Activated naive CD8-positive, alpha-beta T cell treated with anti-CD3 and anti-CD28 coated beads, Interleukin-2, amount 50 U/mL, for 16 hours (primary cell): ENCODE measurements around the gene EEPD1.
"Not testable (repeated sequence)": the region's sequence is repeated elsewhere in the genome, so short reads cannot be mapped to it uniquely, and the experiment has no call there.

Source experiments
- DNase-seq: peaks from one replicate; pipeline ENCODE4 v3.0.0-alpha.2; 2020; ENCODE audit warnings: low read depth, low spot score

The EEPD1 gene

GRCh38 chr7:36128448-36129047 is 24.5 kb upstream of the EEPD1 start:
- no peak for DNase-seq

- no peak for DNase-seq
Measured at GRCh38 chr7:36129048-36129534, 24.0 kb upstream of the EEPD1 start.

GRCh38 chr7:36130236-36130945 is 22.7 kb upstream of the EEPD1 start:
- no peak for DNase-seq

GRCh38 chr7:36131026-36131425 is 22.0 kb upstream of the EEPD1 start:
- DNase-seq = no peak

- DNase-seq = no peak
Measured at GRCh38 chr7:36131499-36131898, 21.6 kb upstream of the EEPD1 start.

- no peak for DNase-seq
Measured at GRCh38 chr7:36132012-36132411, 21.0 kb upstream of the EEPD1 start.

GRCh38 chr7:36135700-36136099 is 17.4 kb upstream of the EEPD1 start:
- DNase-seq = no peak

GRCh38 chr7:36137258-36137657 is 15.8 kb upstream of the EEPD1 start:
- DNase-seq = no peak

GRCh38 chr7:36137754-36138153 is 15.3 kb upstream of the EEPD1 start:
- no peak for DNase-seq

- DNase-seq = no peak
Measured at GRCh38 chr7:36138209-36138608, 14.8 kb upstream of the EEPD1 start.

- DNase-seq = no peak
Measured at GRCh38 chr7:36141351-36141750, 11.7 kb upstream of the EEPD1 start.

- no peak for DNase-seq
Measured at GRCh38 chr7:36141850-36142249, 11.2 kb upstream of the EEPD1 start.

GRCh38 chr7:36144189-36144588 is 8.9 kb upstream of the EEPD1 start:
- DNase-seq = no peak

GRCh38 chr7:36145686-36146085 is 7.4 kb upstream of the EEPD1 start:
- no peak for DNase-seq

- no peak for DNase-seq
Measured at GRCh38 chr7:36147361-36147760, 5.7 kb upstream of the EEPD1 start.

- no peak for DNase-seq
Measured at GRCh38 chr7:36148422-36149065, 4.5 kb upstream of the EEPD1 start.

- DNase-seq = not testable (repeated sequence)
Measured at GRCh38 chr7:36149240-36149639, 3.8 kb upstream of the EEPD1 start.

- no peak for DNase-seq
Measured at GRCh38 chr7:36149694-36150452, 3.2 kb upstream of the EEPD1 start.

- no peak for DNase-seq
Measured at GRCh38 chr7:36151921-36152755, 916 bp upstream of the EEPD1 start.

- DNase-seq = no peak
Measured at GRCh38 chr7:36153571-36154097, 580 bp downstream of the EEPD1 start.
